Progenitor cell of endocrine pancreas (in vitro differentiated cells): ENCODE measurements around the gene DPP7. TPM values are rescaled to one million over a fixed set of nuclear protein-coding genes. Genes with fewer than 3 reads are reported as not detected.
"Not testable (repeated sequence)": the region's sequence is repeated elsewhere in the genome, so short reads cannot be mapped to it uniquely, and the experiment has no call there.

Source experiments
- DNase-seq: peaks from one replicate; pipeline ENCODE4 v3.0.0; 2021; ENCODE audit warnings: low spot score; ENCODE audit not compliant: unreplicated experiment
- H3K27ac Mint-ChIP-seq: 2 replicates; pipeline ENCODE4 v1.8.0; 2021; ENCODE audit warnings: mild to moderate bottlenecking, moderate library complexity, mixed read lengths
- H3K27me3 Mint-ChIP-seq: 2 replicates; pipeline ENCODE4 v1.8.0; 2021; ENCODE audit warnings: mixed read lengths
- H3K36me3 Mint-ChIP-seq: 2 replicates; pipeline ENCODE4 v1.8.0; 2022; ENCODE audit warnings: mixed read lengths; ENCODE audit not compliant: insufficient read depth
- H3K4me1 Mint-ChIP-seq: 2 replicates; pipeline ENCODE4 v1.8.0; 2021; ENCODE audit warnings: low read depth, mixed read lengths
- H3K4me3 Mint-ChIP-seq: 2 replicates; pipeline ENCODE4 v1.8.0; 2021; ENCODE audit warnings: low read depth, mild to moderate bottlenecking, moderate library complexity, mixed read lengths
- H3K9me3 Mint-ChIP-seq: 2 replicates; pipeline ENCODE4 v1.8.0; 2021; ENCODE audit warnings: low read depth, mixed read lengths
- total RNA-seq: library from RNA; stranded (reverse); gene quantifications from 2 replicates; pipeline ENCODE4 v1.2.1, GENCODE V29; 2021
- TF ChIP-seq, protein P1 (sequence below): fragments of 200-600 bp; sonication (generic); IDR thresholded peaks from one replicate; pipeline ENCODE4 v1.5.0; 2021; ENCODE audit warnings: antibody characterized with exemption, mild to moderate bottlenecking; ENCODE audit not compliant: unreplicated experiment

The DPP7 gene
- total RNA-seq, 1 donor from 2014 or later, result 39.2 TPM

DNA sequence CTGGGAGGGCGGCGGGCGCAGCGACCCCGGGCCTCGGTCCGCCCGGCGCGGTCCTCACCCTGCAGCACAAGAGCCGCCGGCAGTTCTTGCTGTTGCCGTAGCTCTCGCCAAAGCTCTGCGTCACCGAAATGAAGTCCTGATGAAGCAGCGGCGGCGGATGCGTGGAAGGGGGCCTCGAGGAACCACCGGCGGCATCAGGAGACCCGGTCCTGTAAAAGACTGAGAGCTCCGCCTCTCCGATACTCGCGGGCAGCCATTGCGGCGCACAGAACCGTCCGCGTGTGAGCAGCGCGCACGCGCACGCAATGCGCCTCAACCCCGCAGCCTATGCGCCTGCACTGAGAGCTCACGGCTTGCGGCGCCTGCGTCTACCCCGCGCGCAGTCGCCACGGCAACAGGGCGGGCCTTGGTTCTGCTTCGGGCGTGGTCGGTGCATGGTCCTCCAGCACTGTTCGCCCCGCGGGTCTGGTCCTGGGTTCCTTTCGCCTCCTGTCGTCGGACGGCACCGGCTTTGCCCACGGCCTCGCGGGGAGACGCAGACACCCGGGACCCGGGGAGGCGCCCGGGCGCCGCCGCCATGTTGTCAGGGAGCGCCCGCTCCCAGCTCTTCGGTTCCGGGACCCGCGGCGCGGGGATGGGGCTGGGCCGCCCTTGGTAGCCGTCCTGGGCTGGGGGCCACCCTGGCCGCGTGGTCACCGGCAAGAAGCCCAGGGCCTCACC lies 15.1 kb upstream of the DPP7 start:
- Mint-ChIP-seq H3K9me3 (no peaks in the 10 kb centered on the region), H3K36me3 (no peaks in the 10 kb centered on the region), H3K27ac (no peak overlapping the region), H3K4me1 (peaks cover 24% of the 10 kb centered on the region), H3K27me3 (peaks cover 12% of the 10 kb centered on the region), H3K4me3 (peak overlapping the region; percentile 87)
- peak; percentile 74 for DNase-seq
- TF ChIP-seq, protein P1, sequence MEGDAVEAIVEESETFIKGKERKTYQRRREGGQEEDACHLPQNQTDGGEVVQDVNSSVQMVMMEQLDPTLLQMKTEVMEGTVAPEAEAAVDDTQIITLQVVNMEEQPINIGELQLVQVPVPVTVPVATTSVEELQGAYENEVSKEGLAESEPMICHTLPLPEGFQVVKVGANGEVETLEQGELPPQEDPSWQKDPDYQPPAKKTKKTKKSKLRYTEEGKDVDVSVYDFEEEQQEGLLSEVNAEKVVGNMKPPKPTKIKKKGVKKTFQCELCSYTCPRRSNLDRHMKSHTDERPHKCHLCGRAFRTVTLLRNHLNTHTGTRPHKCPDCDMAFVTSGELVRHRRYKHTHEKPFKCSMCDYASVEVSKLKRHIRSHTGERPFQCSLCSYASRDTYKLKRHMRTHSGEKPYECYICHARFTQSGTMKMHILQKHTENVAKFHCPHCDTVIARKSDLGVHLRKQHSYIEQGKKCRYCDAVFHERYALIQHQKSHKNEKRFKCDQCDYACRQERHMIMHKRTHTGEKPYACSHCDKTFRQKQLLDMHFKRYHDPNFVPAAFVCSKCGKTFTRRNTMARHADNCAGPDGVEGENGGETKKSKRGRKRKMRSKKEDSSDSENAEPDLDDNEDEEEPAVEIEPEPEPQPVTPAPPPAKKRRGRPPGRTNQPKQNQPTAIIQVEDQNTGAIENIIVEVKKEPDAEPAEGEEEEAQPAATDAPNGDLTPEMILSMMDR, result no peak

DNA sequence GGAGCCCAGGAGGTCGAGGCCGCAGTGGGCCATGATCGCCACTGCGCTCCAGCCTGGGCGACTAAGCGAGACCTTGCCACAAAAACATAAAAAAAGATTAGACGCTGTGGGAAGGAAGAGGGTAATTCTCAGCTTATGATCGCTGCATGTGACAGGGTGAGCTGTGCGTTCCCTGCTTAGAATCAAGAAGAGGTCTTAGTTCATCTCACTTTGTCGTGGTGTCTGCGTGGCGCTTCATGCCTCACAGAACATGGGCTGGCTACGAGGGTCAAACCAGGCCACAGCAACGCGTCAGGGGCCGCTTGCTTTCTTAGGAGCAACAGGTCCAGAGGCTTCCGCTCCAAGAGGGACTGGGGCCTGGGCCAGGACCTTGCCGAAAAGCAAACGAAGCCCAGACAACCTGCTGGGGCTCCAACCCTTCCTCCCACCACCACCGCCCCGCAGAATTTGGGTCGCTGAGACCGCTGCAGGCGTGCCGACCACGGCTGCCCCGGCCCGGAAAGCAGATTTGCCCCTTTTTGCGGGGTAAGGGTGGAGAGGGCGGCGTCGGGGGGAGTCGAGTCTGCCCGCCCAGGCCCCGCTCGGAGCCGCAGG lies 14.4 kb upstream of the DPP7 start:
- Mint-ChIP-seq H3K36me3 (no peaks in the 10 kb centered on the region), H3K27me3 (peaks cover 8% of the 10 kb centered on the region), H3K4me1 (peaks cover 24% of the 10 kb centered on the region), H3K4me3 (peak overlapping the region; percentile 87), H3K27ac (peak overlapping the region; percentile 97), H3K9me3 (no peaks in the 10 kb centered on the region)
- TF ChIP-seq, protein P1, result no peak
- DNase-seq, result no peak

DNA sequence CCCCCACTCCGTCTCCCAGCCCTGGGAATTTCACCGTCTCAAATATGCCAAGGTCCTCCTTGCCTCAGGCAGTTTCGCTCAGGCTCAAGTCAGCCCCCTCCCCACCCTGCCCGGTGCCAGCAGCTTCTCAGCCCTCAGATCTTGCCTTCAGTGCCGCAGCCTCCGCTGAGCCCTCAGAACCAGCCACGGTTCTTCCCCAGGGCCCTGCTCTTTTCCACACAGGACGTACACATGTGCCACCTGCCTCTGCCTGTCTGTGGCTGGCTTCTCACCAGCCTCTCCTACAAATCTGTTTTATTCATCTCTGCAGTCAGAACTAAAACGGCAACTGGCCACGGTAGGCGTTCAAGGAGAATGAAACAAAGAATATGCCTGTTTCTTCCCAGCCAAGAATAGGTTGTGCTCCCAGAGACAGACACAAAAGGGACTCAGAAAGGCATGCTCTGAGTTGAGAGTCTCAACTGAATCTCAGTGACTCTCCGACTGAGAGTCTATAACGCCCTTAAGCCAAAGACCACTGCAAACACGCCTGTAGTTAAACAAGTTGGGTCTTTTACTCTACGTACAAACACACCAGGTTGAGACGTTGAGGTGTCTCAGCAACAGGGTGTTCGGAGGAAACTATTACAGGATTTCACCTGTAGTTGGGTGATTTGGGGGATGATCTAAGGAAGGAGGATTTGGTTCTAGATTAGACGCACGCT lies 13.8 kb upstream of the DPP7 start:
- TF ChIP-seq, protein P1, result no peak
- Mint-ChIP-seq H3K4me3 (peak overlapping the region; percentile 87), H3K4me1 (peaks cover 24% of the 10 kb centered on the region), H3K9me3 (no peaks in the 10 kb centered on the region), H3K27me3 (peaks cover 8% of the 10 kb centered on the region), H3K36me3 (no peaks in the 10 kb centered on the region), H3K27ac (peak overlapping the region; percentile 97)
- no peak for DNase-seq

DNA sequence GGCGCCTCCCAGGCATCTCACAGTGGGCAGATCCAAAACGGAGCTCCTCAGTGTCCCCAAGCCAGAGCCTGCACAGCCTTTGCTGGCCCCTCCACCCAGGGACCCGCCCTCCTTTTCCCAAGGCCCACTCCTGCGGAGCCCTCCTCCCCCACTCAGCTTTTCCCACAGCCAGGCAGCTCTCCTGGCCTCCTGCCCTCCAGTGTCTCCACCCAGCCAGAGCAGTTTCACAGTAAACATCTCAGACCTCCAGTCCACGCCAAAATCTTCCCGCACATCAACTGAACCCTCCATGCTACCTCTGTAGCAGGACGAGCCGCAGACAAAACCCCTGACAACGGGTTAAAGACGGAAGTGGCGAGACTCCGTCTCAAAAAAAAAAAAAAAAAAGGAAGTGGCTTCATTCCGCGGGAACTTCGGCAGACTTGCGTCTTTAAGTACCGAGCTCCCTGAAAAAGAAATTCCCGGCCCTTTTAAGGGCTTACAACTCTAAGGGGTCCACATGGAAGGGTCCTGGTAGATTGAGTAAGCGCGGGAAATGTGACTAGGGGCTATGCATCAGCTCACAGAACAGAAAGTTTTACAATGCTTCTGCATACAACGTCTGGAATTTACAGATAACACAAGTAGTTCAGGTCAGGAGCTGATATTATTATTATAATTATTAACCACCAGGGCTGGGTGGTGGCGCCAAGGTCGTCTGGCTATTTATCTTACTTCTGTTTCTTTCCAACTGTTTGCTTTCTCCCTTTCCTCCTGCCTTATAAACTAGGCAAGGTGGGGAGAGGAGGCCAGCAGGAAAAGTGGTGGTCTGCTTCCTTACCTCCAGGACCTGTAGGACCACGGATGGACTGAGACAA lies 13.0 kb upstream of the DPP7 start:
- peak overlapping the region; percentile 97 for H3K27ac Mint-ChIP-seq
- peaks cover 2% of the 10 kb centered on the region for H3K27me3 Mint-ChIP-seq
- H3K9me3 Mint-ChIP-seq, result no peaks in the 10 kb centered on the region
- no peak for DNase-seq
- peak overlapping the region; percentile 87 for H3K4me3 Mint-ChIP-seq
- H3K4me1 Mint-ChIP-seq, result peaks cover 24% of the 10 kb centered on the region
- TF ChIP-seq, protein P1, result no peak
- no peaks in the 10 kb centered on the region for H3K36me3 Mint-ChIP-seq

DNA sequence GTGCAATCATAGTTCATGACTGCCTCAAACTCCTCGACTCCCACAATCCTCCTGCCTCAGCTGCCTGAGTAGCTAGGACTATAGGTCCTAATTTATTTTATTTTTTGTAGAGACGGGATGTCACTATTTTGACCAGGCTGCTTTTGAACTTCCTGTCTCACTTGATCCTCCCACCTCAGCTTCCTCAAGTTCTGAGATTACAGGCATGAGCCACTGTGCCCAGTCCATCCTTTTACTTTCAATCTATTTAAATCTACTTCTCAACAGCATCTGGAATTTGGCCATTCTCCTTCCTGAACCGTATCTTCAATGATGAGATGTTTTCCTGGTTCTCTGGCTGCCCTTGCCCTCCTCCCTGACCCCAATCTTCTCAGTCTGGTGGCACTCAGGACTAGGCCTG lies 12.3 kb upstream of the DPP7 start:
- peak overlapping the region; percentile 87 for H3K4me3 Mint-ChIP-seq
- H3K27me3 Mint-ChIP-seq, result no peaks in the 10 kb centered on the region
- no peaks in the 10 kb centered on the region for H3K36me3 Mint-ChIP-seq
- H3K27ac Mint-ChIP-seq, result peak overlapping the region; percentile 94
- no peaks in the 10 kb centered on the region for H3K9me3 Mint-ChIP-seq
- TF ChIP-seq, protein P1, result no peak
- H3K4me1 Mint-ChIP-seq, result peaks cover 24% of the 10 kb centered on the region
- DNase-seq, result no peak

DNA sequence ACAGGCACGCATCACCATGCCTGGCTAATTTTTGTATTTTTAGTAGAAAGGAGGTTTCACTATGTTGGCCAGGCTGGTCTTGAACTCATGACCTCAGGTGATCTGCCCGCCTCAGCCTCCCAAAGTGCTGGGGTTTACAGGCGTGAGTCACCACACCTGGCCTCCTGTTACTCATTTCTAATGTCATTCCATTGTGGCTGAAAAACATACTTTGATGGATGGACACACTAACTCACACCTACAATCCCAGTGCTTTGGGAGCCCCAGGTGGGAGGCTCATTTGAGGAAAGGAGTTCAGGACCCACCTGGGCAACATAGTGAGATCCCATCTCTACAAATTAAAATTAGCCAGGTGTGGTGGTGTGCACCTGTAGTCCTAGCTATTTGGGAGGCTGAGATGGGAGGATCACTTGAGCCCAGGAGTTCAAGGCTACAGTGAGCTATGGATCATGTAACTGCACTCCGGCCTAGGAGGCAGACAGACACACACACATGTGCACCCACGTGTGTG lies 9.5 kb upstream of the DPP7 start:
- not testable (repeated sequence) for H3K36me3 Mint-ChIP-seq, DNase-seq, H3K4me3 Mint-ChIP-seq, H3K9me3 Mint-ChIP-seq, H3K27ac Mint-ChIP-seq, H3K27me3 Mint-ChIP-seq
- peaks cover 24% of the 10 kb centered on the region for H3K4me1 Mint-ChIP-seq
